PC-9 (cell line): ENCODE measurements around the gene ATP10D. TPM values are rescaled to one million over a fixed set of nuclear protein-coding genes. Genes with fewer than 3 reads are reported as not detected.

Source experiments
- BruUV-seq: library from RNA; stranded (reverse); fragments of 400-500 nt; replicated peaks from 2 replicates; lab custom pipeline; 2021; lab: Mats Ljungman, UMichigan
- CTCF ChIA-PET: fragments of 300-600 bp; sonication (Branson Sonifier 250); formaldehyde crosslinking; loops from one replicate; lab custom pipeline; 2022; ENCODE audit warnings: antibody characterized with exemption; lab: Charles Lee
- POLR2A ChIA-PET: fragments of 300-600 bp; sonication (Branson Sonifier 250); formaldehyde crosslinking; loops from one replicate; lab custom pipeline; 2022; ENCODE audit warnings: antibody characterized with exemption; ENCODE audit not compliant: unreplicated experiment; lab: Charles Lee
- DNase-seq, 2 experiments: peaks; one replicate each; pipeline versions ENCODE4 v3.0.0 to v3.0.0-alpha.2; 2015 to 2022; ENCODE audit warnings: mixed read lengths in 1 of 2
- H2AFZ ChIP-seq: fragments of 200-600 bp; sonication (generic); 2 replicates; pipeline ENCODE4 v1.8.1; 2017; ENCODE audit warnings: antibody characterized with exemption
- H3F3A ChIP-seq: fragments of 200-600 bp; sonication (generic); 2 replicates; pipeline ENCODE4 v1.8.1; 2017; ENCODE audit warnings: antibody characterized with exemption, mild to moderate bottlenecking, low read depth; ENCODE audit not compliant: insufficient read depth
- H3K27ac ChIP-seq: fragments of 200-600 bp; sonication (generic); 2 replicates; pipeline ENCODE4 v1.6.1; 2016; ENCODE audit warnings: mixed run types
- H3K27me3 ChIP-seq: fragments of 200-600 bp; sonication (generic); 2 replicates; pipeline ENCODE4 v1.6.1; 2016; ENCODE audit warnings: low read depth, mixed run types; ENCODE audit not compliant: insufficient read depth
- H3K36me3 ChIP-seq: fragments of 200-600 bp; sonication (generic); 2 replicates; pipeline ENCODE4 v1.6.1; 2016; ENCODE audit warnings: low read depth, mixed run types
- H3K4me1 ChIP-seq: fragments of 200-600 bp; sonication (generic); replicated peaks from 2 replicates; pipeline ENCODE4 v1.6.1; 2016; ENCODE audit warnings: mixed run types; ENCODE audit not compliant: insufficient read depth
- H3K4me2 ChIP-seq: fragments of 200-600 bp; sonication (generic); 2 replicates; pipeline ENCODE4 v1.6.1; 2017; ENCODE audit warnings: mixed run types
- H3K4me3 ChIP-seq: fragments of 200-600 bp; sonication (generic); 2 replicates; pipeline ENCODE4 v1.6.1; 2016; ENCODE audit warnings: mixed run types
- H3K79me2 ChIP-seq: fragments of 200-600 bp; sonication (generic); 2 replicates; pipeline ENCODE4 v1.6.1; 2017; ENCODE audit warnings: low read depth, mixed run types
- H3K9me2 ChIP-seq: fragments of 200-600 bp; sonication (generic); 2 replicates; pipeline ENCODE4 v1.8.1; 2017; ENCODE audit warnings: mild to moderate bottlenecking; ENCODE audit not compliant: insufficient read depth
- H3K9me3 ChIP-seq: fragments of 200-600 bp; sonication (generic); 2 replicates; pipeline ENCODE4 v1.8.1; 2016; ENCODE audit warnings: low read depth; ENCODE audit not compliant: insufficient read depth
- H4K20me1 ChIP-seq: fragments of 200-600 bp; sonication (generic); 2 replicates; pipeline ENCODE4 v1.8.1; 2017; ENCODE audit not compliant: insufficient read depth
- CTCF ChIP-seq: fragments of 200-600 bp; sonication (generic); conservative IDR thresholded peaks from 2 replicates; pipeline ENCODE4 v1.6.1; 2017; ENCODE audit warnings: mixed run types, antibody characterized with exemption, mild to moderate bottlenecking, moderate library complexity
- EZH2 ChIP-seq: fragments of 200-600 bp; sonication (generic); IDR thresholded peaks from 2 replicates; pipeline ENCODE4 v1.8.0; 2017; ENCODE audit warnings: antibody characterized with exemption, low read depth
- intact Hi-C: fragments of 100-400 bp; cut with micrococcal nuclease; formaldehyde crosslinking; loops from one replicate; pipeline ENCODE4 v1.10.0; 2022; ENCODE audit not compliant: unreplicated experiment
- total RNA-seq: library from RNA; stranded (reverse); gene quantifications from 2 replicates; pipeline ENCODE4 v1.2.3, GENCODE V29; 2021

ATP10D gene
- total RNA-seq, 1 experiment from 2014 or later: 35.2 TPM

GRCh38 chr4:47482326-47482725 is 2.7 kb upstream of the ATP10D start:
- intact Hi-C loops: no loop called here
- Histone ChIP-seq H3K36me3 (no peaks in the 10 kb centered on the region), H3K9me2 (no peaks in the 10 kb centered on the region), H3K4me3 (no peak overlapping the region), H3K9me3 (no peaks in the 10 kb centered on the region), H2AFZ (no peak overlapping the region), H3K4me1 (peaks cover 19% of the 10 kb centered on the region), H4K20me1 (no peaks in the 10 kb centered on the region), H3K4me2 (peak overlapping the region; percentile 17; the same call in 1 of the 2 replicates), H3K27me3 (no peaks in the 10 kb centered on the region), H3K27ac (peak overlapping the region; percentile 42; the same call in 1 of the 2 replicates), H3F3A (peaks cover 9% of the 10 kb centered on the region; the same call in 1 of the 2 replicates), H3K79me2 (peaks cover 6% of the 10 kb centered on the region; the same call in 1 of the 2 replicates)
- DNase-seq: peak in 1 of 2 experiments; percentile 59
- POLR2A ChIA-PET: no interaction called here
- CTCF ChIA-PET: no interaction called here
- TF ChIP-seq CTCF: no peak
- no peak for TF ChIP-seq EZH2
- no TSS peak for BruUV-seq

GRCh38 chr4:47483745-47484144 is 1.3 kb upstream of the ATP10D start:
- intact Hi-C loops: loop anchor here (2.0 kb wide), 2 partner anchors 21 to 73 kb away; partner anchors contain the start of gene COMMD8

GRCh38 chr4:47484168-47484567 is 907 bp upstream of the ATP10D start:
- H2AFZ ChIP-seq: no peak overlapping the region
- H3K9me3 ChIP-seq: no peaks in the 10 kb centered on the region
- H4K20me1 ChIP-seq: no peaks in the 10 kb centered on the region
- no peak overlapping the region for H3K4me2 ChIP-seq
- no peak overlapping the region; the same call in 1 of the 2 replicates for H3K4me3 ChIP-seq
- no peaks in the 10 kb centered on the region for H3K27me3 ChIP-seq
- H3K9me2 ChIP-seq: no peaks in the 10 kb centered on the region
- intact Hi-C loops: loop anchor here (2.0 kb wide), 2 partner anchors 21 to 73 kb away; partner anchors contain the start of gene COMMD8
- no peak for TF ChIP-seq CTCF
- TF ChIP-seq EZH2: no peak
- H3K27ac ChIP-seq: no peak overlapping the region
- DNase-seq: no peak
- no peaks in the 10 kb centered on the region for H3K36me3 ChIP-seq
- ChIA-PET CTCF (interaction anchor here (1.4 kb wide), 1 partner anchor 72 kb away, joined by 4 read pairs; no protein-coding TSS in a partner anchor), POLR2A (interaction anchor here (0.6 kb wide), 1 partner anchor 72 kb away, joined by 23 read pairs; no protein-coding TSS in a partner anchor)
- H3F3A ChIP-seq: peaks cover 9% of the 10 kb centered on the region; the same call in 1 of the 2 replicates
- BruUV-seq: no TSS peak
- H3K4me1 ChIP-seq: peaks cover 19% of the 10 kb centered on the region
- peaks cover 10% of the 10 kb centered on the region; the same call in 1 of the 2 replicates for H3K79me2 ChIP-seq

More at GRCh38 chr4:47483745-47484144, 1.3 kb upstream of the ATP10D start:
- Histone ChIP-seq H2AFZ (no peak overlapping the region), H3K4me2 (no peak overlapping the region), H3F3A (peaks cover 9% of the 10 kb centered on the region; the same call in 1 of the 2 replicates), H3K27ac (no peak overlapping the region), H3K79me2 (peaks cover 10% of the 10 kb centered on the region; the same call in 1 of the 2 replicates), H3K36me3 (no peaks in the 10 kb centered on the region), H3K4me1 (peaks cover 19% of the 10 kb centered on the region), H3K9me3 (no peaks in the 10 kb centered on the region), H3K9me2 (no peaks in the 10 kb centered on the region), H3K4me3 (no peak overlapping the region), H3K27me3 (no peaks in the 10 kb centered on the region), H4K20me1 (no peaks in the 10 kb centered on the region)
- no peak for DNase-seq
- ChIA-PET POLR2A (interaction anchor here (0.6 kb wide), 1 partner anchor 72 kb away, joined by 23 read pairs; no protein-coding TSS in a partner anchor), CTCF (interaction anchor here (1.4 kb wide), 1 partner anchor 72 kb away, joined by 4 read pairs; no protein-coding TSS in a partner anchor)
- BruUV-seq: no TSS peak
- TF ChIP-seq EZH2: no peak
- no peak for TF ChIP-seq CTCF
